AG04450 (cell line): ENCODE results near the gene VPS37B. TPM values are rescaled to one million over a fixed set of nuclear protein-coding genes. Genes with fewer than 3 reads are reported as not detected.
A peak's percentile ranks its signal among the peaks of the same experiment; 100 is the strongest.
"Not testable (repeated sequence)": the region's sequence is repeated elsewhere in the genome, so short reads cannot be mapped to it uniquely, and the experiment has no call there.

Experiments
- CTCF ChIA-PET: fragments of 300-600, 350-600 bp; formaldehyde crosslinking; extraction: SDS; loops from one replicate; lab custom pipeline; 2022; ENCODE audit warnings: antibody characterized with exemption, inconsistent platforms; lab: Charles Lee
- POLR2A ChIA-PET: fragments of 350-600 bp; formaldehyde crosslinking; extraction: SDS; loops from one replicate; lab custom pipeline; 2021; ENCODE audit warnings: antibody characterized with exemption, inconsistent platforms; lab: Yijun Ruan, JAX
- DNase-seq: peaks from one replicate; pipeline ENCODE4 v3.0.0-alpha.2; 2011; ENCODE audit warnings: low read depth, low spot score
- H3K27ac ChIP-seq: one replicate; pipeline ENCODE4 v1.5.1; 2012; ENCODE audit warnings: low read depth, low read length, control low read depth
- H3K27me3 ChIP-seq: one replicate; pipeline ENCODE4 v1.6.0; 2012; ENCODE audit warnings: low read length; ENCODE audit not compliant: control insufficient read depth, insufficient read depth
- H3K4me3 ChIP-seq: 2 replicates; pipeline ENCODE4 v1.5.1; 2011; ENCODE audit warnings: mild to moderate bottlenecking, low read depth, low read length, control low read depth
- H3K9me3 ChIP-seq: 2 replicates; pipeline ENCODE4 v1.5.1; 2012; ENCODE audit warnings: low read length; ENCODE audit not compliant: control insufficient read depth, insufficient read depth
- CTCF ChIP-seq: IDR thresholded peaks from 2 replicates; pipeline ENCODE4 v1.5.1; 2011; ENCODE audit warnings: low read depth, low read length, control low read depth, inconsistent platforms
- polyA plus RNA-seq: library from polyadenylated mRNA; depleted of rRNA; stranded (reverse); fragments of >200 nt; gene quantifications from 2 replicates; pipeline ENCODE4 v1.2.3, GENCODE V29; 2011

VPS37B gene
- polyA plus RNA-seq, 1 experiment = 24.5 TPM

DNA sequence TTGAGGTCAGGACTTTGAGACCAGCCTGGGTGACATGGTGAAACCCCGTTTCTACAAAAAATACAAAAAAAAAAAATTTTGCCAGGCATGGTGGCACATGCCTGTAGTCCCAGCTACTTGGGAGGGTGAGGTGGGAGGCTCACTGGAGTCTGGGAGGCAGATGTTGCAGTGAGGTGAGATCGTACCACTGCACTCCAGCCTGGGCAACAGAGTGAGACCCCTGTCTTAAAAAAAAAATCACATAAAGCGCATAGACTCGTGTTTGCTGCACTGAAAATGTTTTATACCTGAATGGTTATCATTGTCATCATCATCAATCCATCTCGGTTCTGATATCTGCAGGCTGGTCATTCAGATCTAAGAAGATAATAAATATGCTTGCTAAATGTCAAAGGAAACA, 24.8 kb upstream of the VPS37B start:
- no peak for DNase-seq
- TF ChIP-seq CTCF = no peak
- POLR2A ChIA-PET = no interaction called here
- Histone ChIP-seq H3K27ac (no peak overlapping the region), H3K27me3 (no peaks in the 10 kb centered on the region), H3K4me3 (no peak overlapping the region), H3K9me3 (peaks cover 4% of the 10 kb centered on the region)
- CTCF ChIA-PET = no interaction called here

- H3K27ac ChIP-seq = no peak overlapping the region
- CTCF ChIA-PET = interaction anchor here (1.1 kb wide), 1 partner anchor 319 kb away, joined by 3 read pairs; no protein-coding TSS in a partner anchor
- peak; percentile 32 for DNase-seq
These were observed 22.9 kb upstream of the VPS37B start for GRCh38 chr12:122918827-122919226.

GRCh38 chr12:122917507-122918121, 21.7 kb upstream of the VPS37B start:
- Histone ChIP-seq H3K27me3 (no peaks in the 10 kb centered on the region), H3K9me3 (no peaks in the 10 kb centered on the region), H3K27ac (peak overlapping the region; percentile 31), H3K4me3 (no peak overlapping the region)
- TF ChIP-seq CTCF = no peak
- ChIA-PET POLR2A (no interaction called here), CTCF (interaction anchor here (1.1 kb wide), 1 partner anchor 321 kb away, joined by 3 read pairs; no protein-coding TSS in a partner anchor)
- DNase-seq = no peak

More at GRCh38 chr12:122918827-122919226, 22.9 kb upstream of the VPS37B start:
- Histone ChIP-seq H3K9me3 (no peaks in the 10 kb centered on the region), H3K4me3 (no peak overlapping the region), H3K27me3 (no peaks in the 10 kb centered on the region)
- POLR2A ChIA-PET = interaction anchor here (0.6 to 1.2 kb wide), 3 partner anchors 20 to 26 kb away, joined by 4 to 8 read pairs (median 4); no protein-coding TSS in a partner anchor
- no peak for TF ChIP-seq CTCF

- no peak overlapping the region for H3K27ac ChIP-seq
- no peaks in the 10 kb centered on the region for H3K27me3 ChIP-seq
- TF ChIP-seq CTCF = no peak
- CTCF ChIA-PET = no interaction called here
- DNase-seq = no peak
- POLR2A ChIA-PET = no interaction called here
- H3K9me3 ChIP-seq = no peaks in the 10 kb centered on the region
- no peak overlapping the region for H3K4me3 ChIP-seq
These were observed 13.7 kb upstream of the VPS37B start for GRCh38 chr12:122909442-122910288.

GRCh38 chr12:122908915-122909314, 13.0 kb upstream of the VPS37B start:
- no peak for TF ChIP-seq CTCF
- H3K27me3 ChIP-seq = no peaks in the 10 kb centered on the region
- no peak for DNase-seq
- H3K4me3 ChIP-seq = no peak overlapping the region
- H3K27ac ChIP-seq = no peak overlapping the region
- no peaks in the 10 kb centered on the region for H3K9me3 ChIP-seq
- ChIA-PET POLR2A (no interaction called here), CTCF (interaction anchor here (0.7 kb wide), 1 partner anchor 81 kb away, joined by 12 read pairs; no protein-coding TSS in a partner anchor)

GRCh38 chr12:122905258-122905657, 9.3 kb upstream of the VPS37B start:
- H3K27ac ChIP-seq, H3K9me3 ChIP-seq, H3K4me3 ChIP-seq, CTCF ChIA-PET, H3K27me3 ChIP-seq, DNase-seq, POLR2A ChIA-PET: not testable (repeated sequence)
